Neural crest cell (in vitro differentiated cells): Measurements from ENCODE around the gene C11orf65. TPM values are rescaled to one million over a fixed set of nuclear protein-coding genes. Genes with fewer than 3 reads are reported as not detected.
A peak's percentile ranks its signal among the peaks of the same experiment; 100 is the strongest.

ENCODE experiments used
- DNase-seq: peaks from one replicate; pipeline ENCODE4 v3.0.0; 2021; ENCODE audit warnings: low read depth, mixed read lengths, low spot score
- H3K27ac Mint-ChIP-seq: one replicate; pipeline ENCODE4 v1.8.0; 2021; ENCODE audit warnings: mild to moderate bottlenecking, mixed read lengths; ENCODE audit not compliant: unreplicated experiment
- H3K27me3 Mint-ChIP-seq: 2 replicates; pipeline ENCODE4 v1.8.0; 2021; ENCODE audit warnings: low read depth, mild to moderate bottlenecking, mixed read lengths
- H3K36me3 Mint-ChIP-seq: 2 replicates; pipeline ENCODE4 v1.8.0; 2021; ENCODE audit warnings: low read depth, mild to moderate bottlenecking, mixed read lengths
- H3K4me1 Mint-ChIP-seq: 2 replicates; pipeline ENCODE4 v1.8.0; 2021; ENCODE audit warnings: mixed read lengths
- H3K4me3 Mint-ChIP-seq: one replicate; pipeline ENCODE4 v1.8.0; 2021; ENCODE audit warnings: mild to moderate bottlenecking, mixed read lengths
- H3K9me3 Mint-ChIP-seq: 2 replicates; pipeline ENCODE4 v1.8.0; 2021; ENCODE audit warnings: mixed read lengths
- long read RNA-seq: library from polyadenylated mRNA; unstranded; transcript quantifications from one replicate; pipeline ENCODE4 v2.0.0, GENCODE V29; 2020
- total RNA-seq: library from RNA; stranded (reverse); gene quantifications from 2 replicates; pipeline ENCODE4 v1.2.1, GENCODE V29; 2021
- TF ChIP-seq, protein P1 (sequence below): fragments of 200-600 bp; sonication (generic); conservative IDR thresholded peaks from 2 replicates; pipeline ENCODE4 v1.5.0; 2021; ENCODE audit warnings: antibody characterized with exemption, mild to moderate bottlenecking

C11orf65 gene, protein sequence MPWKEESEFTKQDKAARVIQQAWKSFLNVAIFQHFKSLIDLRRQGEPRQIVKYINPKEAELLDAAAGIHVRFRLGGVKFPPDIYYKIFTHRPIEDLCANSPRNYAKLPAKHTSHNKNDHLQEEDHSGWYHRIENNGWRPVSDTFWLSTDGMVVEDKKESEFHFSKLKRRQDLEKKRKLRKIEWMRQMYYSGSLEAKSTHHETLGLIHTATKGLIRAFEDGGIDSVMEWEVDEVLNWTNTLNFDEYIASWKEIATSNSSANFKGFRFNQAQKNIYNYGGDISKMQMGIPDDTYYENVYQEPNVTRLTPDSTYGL
- total RNA-seq, result 1.0 and 1.1 TPM in 2 replicates
- long read RNA-seq, partial matches to known transcripts, result 0 of 2 reads
- long read RNA-seq, other reads (novel, unspliced or antisense), result 2 of 2 reads

DNA sequence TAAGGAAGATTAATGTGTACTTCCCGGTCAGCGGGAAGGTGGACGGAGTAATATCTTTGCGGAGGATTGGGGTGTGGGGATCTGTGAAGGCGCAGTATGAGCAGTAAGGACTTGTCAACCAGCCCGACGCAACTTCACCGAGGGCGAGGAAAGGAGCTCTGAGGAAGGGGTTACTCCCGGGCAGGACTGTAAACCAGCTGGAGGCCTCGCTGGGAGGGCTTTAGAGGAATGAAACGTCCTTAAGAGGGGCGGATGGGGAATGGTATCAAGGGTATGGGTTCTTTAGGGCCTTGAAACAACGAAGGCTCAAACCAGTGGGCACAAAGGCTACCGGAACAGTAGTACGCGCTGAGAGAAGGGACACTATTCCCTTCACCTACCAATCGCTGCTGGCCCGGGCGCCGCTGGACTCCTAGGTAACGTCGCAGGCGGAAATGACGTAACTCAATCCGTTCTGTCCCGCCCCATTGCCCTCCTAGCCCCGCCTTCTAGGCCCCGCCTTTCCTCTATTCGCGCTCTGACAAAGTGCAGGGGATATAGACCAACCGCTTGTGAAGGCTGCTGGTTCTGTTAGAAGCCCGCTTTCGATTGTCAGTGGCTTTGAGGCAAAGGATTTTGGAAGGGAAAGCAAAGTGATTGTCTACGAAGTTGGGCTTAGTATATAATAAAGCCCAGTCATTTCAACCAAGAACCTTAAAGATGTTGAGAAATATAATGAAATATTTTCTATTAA is at the start of gene C11orf65:
C11orf65 (minus strand) TSS at position 439 of the 733 bp plus-strand sequence. CDS start 5,970 bp downstream, outside the sequence.
- H3K9me3 Mint-ChIP-seq, result no peaks in the 10 kb centered on the region
- H3K27ac Mint-ChIP-seq, result peak within 1 kb of the TSS; percentile 100
- H3K27me3 Mint-ChIP-seq, result no peaks in the 10 kb centered on the region
- TF ChIP-seq, protein P1, sequence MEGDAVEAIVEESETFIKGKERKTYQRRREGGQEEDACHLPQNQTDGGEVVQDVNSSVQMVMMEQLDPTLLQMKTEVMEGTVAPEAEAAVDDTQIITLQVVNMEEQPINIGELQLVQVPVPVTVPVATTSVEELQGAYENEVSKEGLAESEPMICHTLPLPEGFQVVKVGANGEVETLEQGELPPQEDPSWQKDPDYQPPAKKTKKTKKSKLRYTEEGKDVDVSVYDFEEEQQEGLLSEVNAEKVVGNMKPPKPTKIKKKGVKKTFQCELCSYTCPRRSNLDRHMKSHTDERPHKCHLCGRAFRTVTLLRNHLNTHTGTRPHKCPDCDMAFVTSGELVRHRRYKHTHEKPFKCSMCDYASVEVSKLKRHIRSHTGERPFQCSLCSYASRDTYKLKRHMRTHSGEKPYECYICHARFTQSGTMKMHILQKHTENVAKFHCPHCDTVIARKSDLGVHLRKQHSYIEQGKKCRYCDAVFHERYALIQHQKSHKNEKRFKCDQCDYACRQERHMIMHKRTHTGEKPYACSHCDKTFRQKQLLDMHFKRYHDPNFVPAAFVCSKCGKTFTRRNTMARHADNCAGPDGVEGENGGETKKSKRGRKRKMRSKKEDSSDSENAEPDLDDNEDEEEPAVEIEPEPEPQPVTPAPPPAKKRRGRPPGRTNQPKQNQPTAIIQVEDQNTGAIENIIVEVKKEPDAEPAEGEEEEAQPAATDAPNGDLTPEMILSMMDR, result no peak
- peaks cover 6% of the 10 kb centered on the region for H3K36me3 Mint-ChIP-seq
- peak; percentile 93 for DNase-seq
- peaks cover 15% of the 10 kb centered on the region for H3K4me1 Mint-ChIP-seq
- peak within 1 kb of the TSS; percentile 99 for H3K4me3 Mint-ChIP-seq

DNA sequence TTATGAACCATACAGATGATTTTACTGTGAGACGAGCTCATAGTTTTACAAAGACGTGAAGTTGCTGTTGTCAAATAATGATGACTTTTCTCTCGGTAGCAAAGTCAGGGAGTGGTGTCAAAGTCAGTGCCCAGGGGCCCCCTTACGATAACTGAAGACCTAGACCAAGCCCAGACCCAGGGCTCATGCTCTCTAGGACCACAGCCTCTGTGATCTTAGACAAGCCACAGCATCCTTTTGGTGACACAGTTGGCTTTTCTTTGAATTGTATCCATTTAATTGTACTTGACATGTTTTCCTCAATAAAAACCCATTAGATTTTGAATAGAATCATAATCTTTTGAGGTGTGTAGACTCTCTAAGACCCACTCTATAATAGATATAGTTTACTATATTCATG is 48.8 kb upstream of the C11orf65 start:
- DNase-seq, result no peak
- TF ChIP-seq, protein P1, result no peak
- Mint-ChIP-seq H3K27ac (no peak overlapping the region), H3K4me1 (no peaks in the 10 kb centered on the region), H3K9me3 (peaks cover 6% of the 10 kb centered on the region), H3K27me3 (no peaks in the 10 kb centered on the region), H3K4me3 (no peak overlapping the region), H3K36me3 (no peaks in the 10 kb centered on the region)

DNA sequence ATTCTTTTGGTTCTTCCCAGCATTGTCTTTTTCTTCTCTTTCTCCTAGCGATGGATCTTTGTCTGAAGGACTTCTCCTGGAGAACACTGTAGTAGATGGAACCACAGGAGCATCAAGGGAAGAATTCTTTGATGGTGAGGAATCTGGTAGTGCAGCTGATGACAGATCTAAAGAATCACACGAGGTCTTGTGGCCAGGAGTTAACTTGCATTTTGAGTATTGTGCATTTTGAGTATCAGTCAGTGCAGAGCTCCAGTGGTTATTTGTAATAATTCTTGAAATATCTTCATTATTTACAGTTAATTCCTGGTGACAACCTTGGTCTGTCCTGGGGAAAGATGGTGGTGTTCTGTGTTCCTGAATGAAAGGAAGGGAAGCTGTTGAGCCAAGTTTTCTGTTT is 45.4 kb upstream of the C11orf65 start:
- no peak overlapping the region for H3K4me3 Mint-ChIP-seq
- TF ChIP-seq, protein P1, result no peak
- no peaks in the 10 kb centered on the region for H3K4me1 Mint-ChIP-seq
- no peaks in the 10 kb centered on the region for H3K27me3 Mint-ChIP-seq
- H3K27ac Mint-ChIP-seq, result no peak overlapping the region
- DNase-seq, result no peak
- peaks cover 5% of the 10 kb centered on the region for H3K9me3 Mint-ChIP-seq
- peaks cover 3% of the 10 kb centered on the region for H3K36me3 Mint-ChIP-seq

DNA sequence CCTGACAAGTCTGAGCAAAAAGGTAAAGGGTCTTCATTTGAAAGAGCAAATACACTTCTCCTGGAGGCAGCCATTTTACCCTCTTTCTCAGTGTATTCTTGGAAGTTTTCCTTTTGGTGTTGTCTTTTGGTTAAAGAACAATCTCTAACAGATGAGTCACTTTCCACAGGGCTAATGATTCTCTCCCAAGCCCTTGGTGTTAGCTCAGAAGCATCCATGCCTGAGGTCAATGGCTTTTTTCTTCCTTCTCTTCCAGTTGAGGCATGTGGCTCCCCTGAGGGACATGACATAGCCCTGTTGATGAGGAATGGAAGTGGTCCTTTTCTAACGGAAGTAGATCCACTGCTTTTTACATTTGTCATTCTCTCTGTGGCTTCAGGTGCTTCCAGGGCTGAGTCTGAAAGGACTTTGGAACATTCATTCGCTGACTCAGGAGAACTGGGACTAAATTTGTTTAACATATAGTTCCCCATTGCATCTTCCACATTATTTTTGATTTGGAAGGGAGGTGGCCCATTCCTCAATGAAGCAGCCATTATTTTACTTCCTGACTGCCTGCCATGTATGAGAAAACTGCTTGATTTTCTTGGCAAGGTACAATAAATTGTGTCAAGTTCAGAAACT is 44.6 kb upstream of the C11orf65 start:
- H3K36me3 Mint-ChIP-seq, result peaks cover 3% of the 10 kb centered on the region
- no peak overlapping the region for H3K4me3 Mint-ChIP-seq
- H3K9me3 Mint-ChIP-seq, result peaks cover 5% of the 10 kb centered on the region
- DNase-seq, result no peak
- TF ChIP-seq, protein P1, result no peak
- H3K4me1 Mint-ChIP-seq, result no peaks in the 10 kb centered on the region
- no peak overlapping the region for H3K27ac Mint-ChIP-seq
- H3K27me3 Mint-ChIP-seq, result no peaks in the 10 kb centered on the region
